Vagina (tissue), 2 donors: ENCODE data around the gene MCM5. TPM values are rescaled to one million over a fixed set of nuclear protein-coding genes. Genes with fewer than 3 reads are reported as not detected.

Experiments used
- DNase-seq, 2 donors: peaks; one replicate each; pipeline ENCODE4 v3.0.0-alpha.2; 2017; ENCODE audit errors: extremely low spot score in 2 of 2
- H3K27ac ChIP-seq: fragments of 200-600 bp; sonication (generic); one replicate; pipeline ENCODE4 v1.5.1; 2019
- H3K27me3 ChIP-seq: fragments of 200-600 bp; sonication (generic); one replicate; pipeline ENCODE4 v1.5.1; 2019
- H3K36me3 ChIP-seq, 2 donors: fragments of 200-600 bp; sonication (generic); one replicate each; pipeline ENCODE4 v1.5.1; 2017 to 2019
- H3K4me1 ChIP-seq: fragments of 200-600 bp; sonication (generic); one replicate; pipeline ENCODE4 v1.5.1; 2019
- H3K4me3 ChIP-seq, 2 donors: fragments of 200-600 bp; sonication (generic); 1 replicate in 1 of 2; 2 replicates in 1 of 2; pipeline ENCODE4 v1.5.1; 2016 to 2019
- H3K9me3 ChIP-seq: fragments of 200-600 bp; sonication (generic); one replicate; pipeline ENCODE4 v1.5.1; 2019
- POLR2A ChIP-seq, 2 donors: fragments of 450-650 bp; IDR thresholded peaks; one replicate each; pipeline ENCODE4 v1.6.1; 2017; ENCODE audit warnings: antibody characterized with exemption in 2 of 2, mild to moderate bottlenecking in 2 of 2, moderate library complexity in 2 of 2
- POLR2AphosphoS5 ChIP-seq, 2 donors: sonication (generic); formaldehyde crosslinking; IDR thresholded peaks; one replicate each; pipeline ENCODE4 v1.9.0; 2017; ENCODE audit warnings: antibody characterized with exemption in 2 of 2, mild to moderate bottlenecking in 2 of 2, low read depth in 1 of 2; ENCODE audit not compliant: insufficient read depth in 1 of 2
- intact Hi-C: fragments of 100-400 bp; cut with DNase I; formaldehyde crosslinking; loops from one replicate; pipeline ENCODE4 v1.15.1; 2023
- total RNA-seq: library from RNA; depleted of rRNA; stranded (reverse); fragments of >200 nt; gene quantifications from one replicate; pipeline ENCODE4 v1.2.3, GENCODE V29; 2016
- TF ChIP-seq, protein P1 (sequence below), 3 experiments: fragments of 450-650 bp in 2 of 3; fragments of 200-600 bp in 1 of 3; sonication (generic) in 1 of 3; IDR thresholded peaks; one replicate each; pipeline ENCODE4 v1.5.1; 2017 to 2019; ENCODE audit warnings: antibody characterized with exemption in 3 of 3, mild to moderate bottlenecking in 2 of 3, moderate library complexity in 2 of 3

The MCM5 gene
- total RNA-seq, 1 donor from 2014 or later = 17.9 TPM

DNA sequence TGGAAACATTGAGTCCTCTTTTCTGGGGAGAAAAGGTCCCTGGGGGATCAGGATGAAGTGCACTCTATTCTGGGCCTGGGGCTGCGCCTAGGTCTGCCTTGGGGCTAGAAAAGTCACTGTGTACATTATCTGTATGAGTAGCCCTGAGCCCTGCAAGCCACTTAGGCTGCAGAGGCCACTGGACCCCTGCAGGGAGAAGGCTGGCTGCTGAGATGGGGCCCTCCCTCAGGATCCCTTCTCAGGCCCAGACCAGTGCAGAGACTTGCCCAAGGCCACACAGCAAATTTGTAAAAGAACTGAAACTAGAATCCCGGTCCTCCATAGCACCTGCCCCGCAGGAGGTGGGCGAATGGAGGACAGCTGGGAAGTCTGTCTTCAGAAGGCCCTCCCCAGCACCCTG is 45.9 kb upstream of the MCM5 start:
- H3K4me3 ChIP-seq = no peak overlapping the region
- no peaks in the 10 kb centered on the region for H3K36me3 ChIP-seq
- DNase-seq = no peak
- intact Hi-C loops = loop anchor here (5.0 kb wide), 1 partner anchor 233 kb away; no protein-coding TSS in a partner anchor
- TF ChIP-seq, protein P1, sequence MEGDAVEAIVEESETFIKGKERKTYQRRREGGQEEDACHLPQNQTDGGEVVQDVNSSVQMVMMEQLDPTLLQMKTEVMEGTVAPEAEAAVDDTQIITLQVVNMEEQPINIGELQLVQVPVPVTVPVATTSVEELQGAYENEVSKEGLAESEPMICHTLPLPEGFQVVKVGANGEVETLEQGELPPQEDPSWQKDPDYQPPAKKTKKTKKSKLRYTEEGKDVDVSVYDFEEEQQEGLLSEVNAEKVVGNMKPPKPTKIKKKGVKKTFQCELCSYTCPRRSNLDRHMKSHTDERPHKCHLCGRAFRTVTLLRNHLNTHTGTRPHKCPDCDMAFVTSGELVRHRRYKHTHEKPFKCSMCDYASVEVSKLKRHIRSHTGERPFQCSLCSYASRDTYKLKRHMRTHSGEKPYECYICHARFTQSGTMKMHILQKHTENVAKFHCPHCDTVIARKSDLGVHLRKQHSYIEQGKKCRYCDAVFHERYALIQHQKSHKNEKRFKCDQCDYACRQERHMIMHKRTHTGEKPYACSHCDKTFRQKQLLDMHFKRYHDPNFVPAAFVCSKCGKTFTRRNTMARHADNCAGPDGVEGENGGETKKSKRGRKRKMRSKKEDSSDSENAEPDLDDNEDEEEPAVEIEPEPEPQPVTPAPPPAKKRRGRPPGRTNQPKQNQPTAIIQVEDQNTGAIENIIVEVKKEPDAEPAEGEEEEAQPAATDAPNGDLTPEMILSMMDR (IDR thresholded peaks at IDR 0.05) = no peak
- no peak for TF ChIP-seq POLR2AphosphoS5 (IDR thresholded peaks at IDR 0.05; ENCODE audit: insufficient read depth in 1 of 2, low read depth in 1 of 2)
- no peak for TF ChIP-seq POLR2A (IDR thresholded peaks at IDR 0.05)
- H3K27ac ChIP-seq = no peak overlapping the region
- no peaks in the 10 kb centered on the region for H3K27me3 ChIP-seq
- H3K4me1 ChIP-seq = peaks cover 34% of the 10 kb centered on the region
- H3K9me3 ChIP-seq = no peaks in the 10 kb centered on the region

DNA sequence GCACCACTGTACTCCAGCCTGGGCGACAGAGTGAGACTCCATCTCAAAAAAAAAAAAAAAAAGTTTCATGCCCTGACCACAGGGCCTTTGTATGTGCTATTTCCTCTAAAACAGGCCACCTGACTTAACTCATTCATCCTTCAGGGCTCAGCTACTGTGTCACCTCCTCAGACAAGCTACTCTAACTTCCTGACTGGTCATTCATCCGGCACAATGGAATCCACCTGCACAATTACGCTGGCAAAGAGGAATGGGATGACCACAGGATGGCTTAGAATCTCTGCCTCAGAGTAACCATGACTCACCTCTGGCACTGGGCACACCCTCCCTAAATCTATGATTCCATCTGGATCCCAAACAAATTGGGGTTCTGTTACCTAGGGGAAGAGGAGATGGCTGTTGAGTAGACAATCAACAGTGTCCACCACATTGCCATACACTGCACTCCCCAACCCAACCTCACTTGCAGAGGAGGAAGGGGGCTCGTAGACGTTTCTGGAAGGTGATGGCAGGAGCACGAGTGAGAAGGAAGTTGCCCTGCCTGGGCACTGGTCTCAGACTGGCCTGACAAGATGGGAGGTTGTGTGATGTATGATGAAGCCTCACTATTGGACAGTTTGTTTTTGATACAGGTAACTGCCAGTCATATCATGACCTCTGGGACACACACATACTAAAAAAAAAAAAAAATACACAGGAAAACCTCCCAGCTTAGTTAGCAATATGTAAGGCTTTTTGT is 41.9 kb upstream of the MCM5 start:
- Histone ChIP-seq H3K36me3 (no peaks in the 10 kb centered on the region), H3K4me3 (no peak overlapping the region), H3K9me3 (no peaks in the 10 kb centered on the region), H3K27ac (no peak overlapping the region), H3K27me3 (no peaks in the 10 kb centered on the region), H3K4me1 (no peaks in the 10 kb centered on the region)
- intact Hi-C loops = no loop called here
- no peak for DNase-seq
- TF ChIP-seq, protein P1 (IDR thresholded peaks at IDR 0.05) = no peak
- TF ChIP-seq POLR2A (IDR thresholded peaks at IDR 0.05) = no peak
- TF ChIP-seq POLR2AphosphoS5 (IDR thresholded peaks at IDR 0.05; ENCODE audit: insufficient read depth in 1 of 2, low read depth in 1 of 2) = no peak

DNA sequence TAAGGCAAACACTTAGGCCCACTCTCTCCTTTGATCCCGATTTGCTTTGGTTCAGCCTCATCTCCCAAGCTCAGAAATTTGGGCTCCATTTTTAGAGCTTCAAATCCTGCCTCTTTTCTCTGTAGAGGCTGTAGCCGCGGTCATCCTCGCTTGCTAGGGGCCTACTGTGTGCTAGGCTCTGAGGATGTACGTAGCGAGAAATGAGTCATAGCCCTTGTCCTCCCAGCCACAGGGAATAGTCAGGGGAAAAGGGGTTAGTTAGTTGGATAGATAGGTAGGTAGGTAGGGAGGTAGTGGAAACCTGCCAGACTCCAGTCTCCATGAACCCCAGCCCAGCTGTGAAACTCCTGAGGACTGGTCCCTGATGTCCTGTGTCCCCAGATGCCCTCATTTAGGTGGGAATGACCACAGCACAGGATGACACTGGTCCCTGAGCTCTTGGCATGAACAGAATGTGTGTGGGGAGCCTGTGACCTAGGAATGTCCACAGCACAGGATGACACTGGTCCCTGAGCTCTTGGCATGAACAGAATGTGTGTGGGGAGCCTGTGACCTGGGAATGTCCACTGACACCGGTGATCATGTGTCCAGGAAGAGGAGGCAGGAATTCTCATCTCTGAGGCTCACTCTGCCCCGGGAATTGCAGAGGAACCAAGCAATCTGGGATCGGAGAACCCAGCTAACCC is 40.4 kb upstream of the MCM5 start:
- TF ChIP-seq POLR2A (IDR thresholded peaks at IDR 0.05) = no peak
- no peak for TF ChIP-seq POLR2AphosphoS5 (IDR thresholded peaks at IDR 0.05; ENCODE audit: insufficient read depth in 1 of 2, low read depth in 1 of 2)
- TF ChIP-seq, protein P1 (IDR thresholded peaks at IDR 0.05) = no peak
- intact Hi-C loops = no loop called here
- Histone ChIP-seq H3K36me3 (no peaks in the 10 kb centered on the region), H3K9me3 (no peaks in the 10 kb centered on the region), H3K4me3 (no peak overlapping the region), H3K4me1 (no peaks in the 10 kb centered on the region), H3K27me3 (no peaks in the 10 kb centered on the region), H3K27ac (no peak overlapping the region)
- no peak for DNase-seq

DNA sequence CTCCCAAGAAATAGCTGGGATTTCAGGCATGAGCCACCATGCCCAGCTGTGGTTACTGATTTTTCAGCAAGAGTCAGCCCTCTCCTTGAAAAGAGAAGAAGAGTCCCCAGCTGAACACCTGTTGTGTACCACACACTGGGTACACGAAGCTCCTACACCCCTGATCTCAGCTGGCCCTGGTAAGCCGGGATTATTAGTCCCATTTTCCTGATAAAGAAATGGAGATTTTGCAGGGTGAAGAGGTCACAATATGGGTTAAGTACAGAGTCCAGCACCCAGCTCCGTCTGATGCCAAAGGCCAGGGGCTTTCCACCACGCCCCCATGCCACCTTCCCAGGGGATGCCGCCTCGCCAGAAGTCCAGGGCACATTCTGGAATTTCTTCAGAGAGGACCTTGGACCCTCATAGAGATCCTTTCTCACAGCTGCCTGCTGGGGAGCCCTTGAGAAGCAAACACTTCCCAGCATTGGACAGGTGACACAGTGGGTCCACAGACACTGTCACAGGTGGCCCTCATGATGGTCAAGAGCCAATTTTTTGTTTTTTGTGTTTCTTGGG is 38.9 kb upstream of the MCM5 start:
- Histone ChIP-seq H3K36me3 (no peaks in the 10 kb centered on the region), H3K27ac (no peak overlapping the region), H3K27me3 (no peaks in the 10 kb centered on the region), H3K4me3 (no peak overlapping the region), H3K4me1 (no peaks in the 10 kb centered on the region), H3K9me3 (no peaks in the 10 kb centered on the region)
- intact Hi-C loops = no loop called here
- TF ChIP-seq POLR2A (IDR thresholded peaks at IDR 0.05) (no peak), POLR2AphosphoS5 (IDR thresholded peaks at IDR 0.05; ENCODE audit: insufficient read depth in 1 of 2, low read depth in 1 of 2) (no peak)
- TF ChIP-seq, protein P1 (IDR thresholded peaks at IDR 0.05) = no peak
- no peak for DNase-seq
